B cell (primary cell): ENCODE data around the gene CCDC187. TPM values are rescaled to one million over a fixed set of nuclear protein-coding genes. Genes with fewer than 3 reads are reported as not detected.

Experiments used
- ATAC-seq: fragments of 200-7000 bp; cut with Tn5 transposase; one replicate; pipeline ENCODE4 v1.10.0; 2021; ENCODE audit warnings: low read depth, mild to moderate bottlenecking, moderate number of reproducible peaks, moderate library complexity
- CTCF ChIA-PET: fragments of 350-600 bp; sonication (Branson Sonifier 250); formaldehyde crosslinking; loops from one replicate; lab custom pipeline; 2021; ENCODE audit warnings: antibody characterized with exemption, inconsistent platforms; lab: Charles Lee
- POLR2A ChIA-PET: fragments of 350-600 bp; sonication (Branson Sonifier 250); formaldehyde crosslinking; loops from one replicate; lab custom pipeline; 2021; ENCODE audit warnings: antibody characterized with exemption; lab: Charles Lee
- DNase-seq: peaks from one replicate; pipeline ENCODE4 v3.0.0; 2013
- H2AFZ ChIP-seq: 2 replicates; pipeline ENCODE4 v1.6.1; 2012; ENCODE audit warnings: mild to moderate bottlenecking, low read depth, low read length; ENCODE audit not compliant: insufficient read depth, poor library complexity, severe bottlenecking
- H3K27ac ChIP-seq, 2 donors: 1 replicate in 1 of 2; 2 replicates in 1 of 2; pipeline ENCODE4 v1.5.1; 2012 to 2013; ENCODE audit warnings: low read length in 2 of 2, mild to moderate bottlenecking in 2 of 2, moderate library complexity in 1 of 2
- H3K27me3 ChIP-seq, 4 experiments: fragments of 200-600 bp in 1 of 4; sonication (generic) in 1 of 4; replicated peaks in 1 of 4; 1 replicate in 2 of 4; 2 replicates in 2 of 4; pipeline versions ENCODE4 v1.6.1 to v1.7.0; 2013 to 2016; ENCODE audit warnings: low read length in 3 of 4, mild to moderate bottlenecking in 2 of 4, mixed read lengths in 1 of 4, moderate library complexity in 1 of 4; ENCODE audit not compliant: insufficient read depth in 4 of 4, control insufficient read depth in 3 of 4; ENCODE audit errors: control extremely low read depth in 1 of 4
- H3K36me3 ChIP-seq, 2 experiments: replicated peaks in 1 of 2; 1 replicate in 1 of 2; 2 replicates in 1 of 2; pipeline versions ENCODE4 v1.6.1 to v1.7.1; 2013; ENCODE audit warnings: low read length in 1 of 2; ENCODE audit not compliant: insufficient read depth in 2 of 2, control insufficient read depth in 1 of 2; ENCODE audit errors: control extremely low read depth in 1 of 2, extremely low read depth in 1 of 2
- H3K4me1 ChIP-seq, 2 donors: fragments of 200-600 bp in 1 of 2; sonication (generic) in 1 of 2; 1 replicate in 1 of 2; 2 replicates in 1 of 2; pipeline versions ENCODE4 v1.5.1 to v1.6.1; 2013 to 2017; ENCODE audit warnings: low read length in 2 of 2; ENCODE audit not compliant: control insufficient read depth in 2 of 2, insufficient read depth in 2 of 2
- H3K4me2 ChIP-seq: replicated peaks from 2 replicates; pipeline ENCODE3; 2012; ENCODE audit warnings: mild to moderate bottlenecking, low read depth, low read length; ENCODE audit not compliant: poor library complexity, severe bottlenecking
- H3K4me3 ChIP-seq, 5 experiments: fragments of 200-600 bp in 1 of 5; sonication (generic) in 1 of 5; 1 replicate in 3 of 5; 2 replicates in 2 of 5; pipeline versions ENCODE4 v1.5.1 to v1.7.0; 2011 to 2016; ENCODE audit warnings: low read length in 4 of 5, mild to moderate bottlenecking in 4 of 5, low read depth in 2 of 5, control low read depth in 1 of 5, moderate library complexity in 1 of 5; ENCODE audit not compliant: insufficient read depth in 1 of 5; ENCODE audit errors: control extremely low read depth in 1 of 5, extremely low read depth in 1 of 5
- H3K79me2 ChIP-seq: fragments of 200-600 bp; sonication (generic); one replicate; pipeline ENCODE4 v1.6.0; 2016; ENCODE audit warnings: low read length; ENCODE audit not compliant: control insufficient read depth, insufficient read depth
- H3K9ac ChIP-seq: fragments of 200-600 bp; sonication (generic); 2 replicates; pipeline ENCODE4 v1.6.1; 2017; ENCODE audit warnings: mild to moderate bottlenecking, low read length, moderate library complexity
- H3K9me3 ChIP-seq, 3 donors: one replicate each; pipeline versions ENCODE4 v1.6.1 to v1.7.1; 2013; ENCODE audit warnings: low read length in 2 of 3; ENCODE audit not compliant: control insufficient read depth in 2 of 3, insufficient read depth in 1 of 3; ENCODE audit errors: control extremely low read depth in 1 of 3
- H4K20me1 ChIP-seq: 2 replicates; pipeline ENCODE4 v1.6.0; 2012; ENCODE audit warnings: mild to moderate bottlenecking, low read length; ENCODE audit not compliant: insufficient read depth, control insufficient read depth, poor library complexity, severe bottlenecking
- H3K27ac Mint-ChIP-seq: one replicate; pipeline ENCODE4 v1.8.0; 2021; ENCODE audit warnings: mixed read lengths
- H3K27me3 Mint-ChIP-seq: one replicate; pipeline ENCODE4 v1.8.0; 2021; ENCODE audit warnings: mixed read lengths
- H3K4me1 Mint-ChIP-seq: one replicate; pipeline ENCODE4 v1.8.0; 2021; ENCODE audit warnings: mixed read lengths
- H3K4me3 Mint-ChIP-seq: one replicate; pipeline ENCODE4 v1.8.0; 2021; ENCODE audit warnings: mixed read lengths
- H3K9me3 Mint-ChIP-seq: one replicate; pipeline ENCODE4 v1.8.0; 2022; ENCODE audit warnings: mixed read lengths; ENCODE audit not compliant: insufficient read depth
- CTCF ChIP-seq: fragments of 200-600 bp; IDR thresholded peaks from one replicate; pipeline ENCODE4 v1.8.0; 2022; ENCODE audit warnings: antibody characterized with exemption, mild to moderate bottlenecking
- EZH2 ChIP-seq: IDR thresholded peaks from 2 replicates; pipeline ENCODE4 v1.6.1; 2012; ENCODE audit warnings: borderline replicate concordance, low read depth, mild to moderate bottlenecking, moderate library complexity, low read length; ENCODE audit not compliant: insufficient read depth, poor library complexity, severe bottlenecking
- WGBS: methylation state at CpG from one replicate; pipeline ENCODE4 v1.1.5; 2013; ENCODE audit warnings: missing lambda C conversion rate; ENCODE audit not compliant: insufficient coverage; 5-methylcytosine and 5-hydroxymethylcytosine counted together
- intact Hi-C: fragments of 100-400 bp; cut with micrococcal nuclease; formaldehyde crosslinking; loops from one replicate; pipeline ENCODE4 v1.10.0; 2022
- polyA plus RNA-seq: library from polyadenylated mRNA; depleted of rRNA; stranded (reverse); fragments of >200 nt; gene quantifications from 2 replicates; pipeline ENCODE4 v1.2.3, GENCODE V29; 2012
- total RNA-seq, 2 donors: library from RNA; stranded (reverse); fragments of 120-200 nt in 1 of 2; gene quantifications; 1 replicate in 1 of 2; 2 replicates in 1 of 2; pipeline versions ENCODE4 v1.2.3 to v1.2.4, GENCODE V29; 2013 to 2022

Gene CCDC187
- total and polyA plus RNA-seq, 2 donors (not counting 1 experiment from before 2014, with no cell fraction given), result 1.5 to 7.6 TPM

GRCh38 chr9:136311051-136312008 is 7.4 kb upstream of the CCDC187 start:
- H3K27ac Mint-ChIP-seq, result peak overlapping the region; percentile 12
- H3K4me1 Mint-ChIP-seq, result peaks cover 5% of the 10 kb centered on the region
- peak overlapping the region; percentile 9 to 24 for H3K27ac ChIP-seq
- ChIA-PET POLR2A (interaction anchor here (1.1 to 1.6 kb wide), 2 partner anchors 12 to 52 kb away, joined by 4 to 5 read pairs; partner anchors contain the start of gene DNLZ), CTCF (interaction anchor here (0.8 to 2.7 kb wide), 6 partner anchors 17 to 320 kb away, joined by 3 to 21 read pairs (median 3); partner anchors contain the start of gene DNLZ)
- no peaks in the 10 kb centered on the region for H4K20me1 ChIP-seq
- peaks cover 5% of the 10 kb centered on the region for H3K27me3 Mint-ChIP-seq
- peaks cover 4% of the 10 kb centered on the region for H3K79me2 ChIP-seq
- H3K9me3 Mint-ChIP-seq, result peaks cover 3% of the 10 kb centered on the region
- H3K36me3 ChIP-seq, result no peaks in the 10 kb centered on the region
- TF ChIP-seq CTCF (no peak), EZH2 (no peak)
- H3K27me3 ChIP-seq, result peaks cover 0 to 28% (median 2%) of the 10 kb centered on the region in 4 experiments
- peak overlapping the region in 3 of 5 experiments; percentile 5 to 9 (median 9) for H3K4me3 ChIP-seq
- peak overlapping the region; percentile 33 for H3K4me3 Mint-ChIP-seq
- DNase-seq (peak; percentile 49), ATAC-seq (peak; percentile 29)
- peaks cover 0 to 22% (median 10%) of the 10 kb centered on the region in 3 donors for H3K9me3 ChIP-seq
- peaks cover 59% of the 10 kb centered on the region in 2 donors for H3K4me1 ChIP-seq
- peak overlapping the region; percentile 64 for H3K4me2 ChIP-seq
- H3K9ac ChIP-seq, result peak overlapping the region; percentile 9
- no peak overlapping the region for H2AFZ ChIP-seq
- WGBS, result 32% methylated on average over 13 of the region's 23 CpGs
- intact Hi-C loops, result loop anchor here (1.0 kb wide), 1 partner anchor 52 kb away; the partner anchor contains the start of gene DNLZ
